Measurements from ENCODE around the gene MDFIC. TPM values are rescaled to one million over a fixed set of nuclear protein-coding genes. Genes with fewer than 3 reads are reported as not detected.
A peak's percentile ranks its signal among the peaks of the same experiment; 100 is the strongest.

Gene MDFIC
- total and polyA plus RNA-seq, 5 donors, result 9.2 to 23.8 (median 20.6) TPM

DNA sequence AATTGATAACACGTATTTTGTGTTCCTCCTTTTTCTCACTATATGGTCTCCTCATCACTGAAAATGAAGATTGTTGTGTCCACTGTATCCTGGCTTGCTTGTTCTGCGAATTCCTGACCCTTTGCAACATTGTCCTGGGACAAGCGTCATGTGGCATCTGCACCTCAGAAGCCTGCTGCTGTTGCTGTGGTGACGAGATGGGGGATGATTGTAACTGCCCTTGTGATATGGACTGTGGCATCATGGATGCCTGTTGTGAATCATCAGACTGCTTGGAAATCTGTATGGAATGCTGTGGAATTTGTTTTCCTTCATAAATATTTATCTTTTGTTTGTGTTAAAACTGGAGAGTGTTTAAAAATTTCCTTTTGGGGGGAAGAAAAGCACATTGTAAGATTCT lies 93.7 kb downstream of the MDFIC start:
- 93% methylated on average over 4 of the region's 4 CpGs for WGBS
- no peak for ATAC-seq
- H3K27ac ChIP-seq (ENCODE audit: low read length), result no peak overlapping the region
- no peak overlapping the region for H3K4me3 ChIP-seq (ENCODE audit: low read length)
- H3K4me1 ChIP-seq (ENCODE audit: control insufficient read depth, insufficient read depth, low read length), result no peaks in the 10 kb centered on the region
- H3K27me3 ChIP-seq (ENCODE audit: control insufficient read depth, insufficient read depth), result no peaks in the 10 kb centered on the region
- intact Hi-C loops (cut with DNase I), result no loop called here
- DNase-seq, result no peak
- H3K9me3 ChIP-seq (ENCODE audit: control insufficient read depth, low read length), result no peaks in the 10 kb centered on the region

DNA sequence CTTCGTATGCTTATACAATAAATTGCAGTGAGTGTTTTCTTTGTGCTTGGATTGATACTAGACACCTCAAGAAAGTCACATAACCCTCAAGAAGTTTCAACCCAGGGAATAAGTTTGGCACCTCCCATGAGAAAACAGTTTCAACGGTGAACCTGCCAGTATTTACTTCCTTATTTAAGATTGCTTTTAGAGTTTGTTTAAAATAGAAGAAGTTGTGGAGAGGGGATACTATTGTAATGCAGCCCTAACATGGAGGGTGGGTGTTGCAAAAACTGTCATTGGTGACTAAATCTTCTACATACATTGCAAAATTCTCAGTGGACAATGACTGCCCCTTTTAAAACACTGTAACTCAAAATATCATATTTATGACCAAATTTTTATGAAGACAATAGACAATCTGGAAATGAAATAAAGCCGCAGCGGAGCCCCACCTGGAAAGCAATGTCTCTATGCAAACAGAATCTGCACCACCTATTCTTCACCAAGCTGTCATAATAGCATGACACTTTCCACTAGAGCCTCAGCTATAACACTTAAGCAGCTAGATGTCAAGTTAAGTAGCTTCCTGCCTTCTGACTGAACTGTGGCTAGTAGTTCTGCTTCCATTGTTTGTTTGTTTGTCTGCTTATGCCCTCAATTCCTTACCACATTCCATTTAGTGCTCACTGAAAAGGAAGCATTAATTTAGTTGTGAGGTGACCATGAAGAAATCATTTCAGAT lies 98.2 kb downstream of the MDFIC start:
- 86% methylated on average over 4 of the region's 4 CpGs for WGBS
- ATAC-seq, result no peak

DNA sequence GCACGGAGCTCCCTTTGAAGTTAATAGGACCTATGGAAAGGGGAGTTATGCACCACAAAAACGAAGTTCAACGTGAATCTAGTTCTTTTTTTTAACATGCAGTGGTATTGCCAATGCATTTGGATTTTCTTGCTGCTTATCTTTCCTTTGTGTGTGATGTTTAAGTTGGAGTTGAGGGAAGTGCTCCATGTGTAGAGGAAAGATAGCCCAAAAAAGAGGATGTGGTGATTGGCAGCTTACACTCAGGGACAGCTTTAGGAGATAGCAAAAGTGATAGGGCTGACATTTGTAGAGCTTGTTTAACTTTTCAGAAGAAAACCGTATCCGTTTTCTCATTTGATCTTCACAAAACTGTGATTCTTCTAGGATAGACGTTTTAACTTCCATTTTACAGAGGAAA lies 101.3 kb downstream of the MDFIC start:
- intact Hi-C loops (cut with DNase I), result no loop called here

More for the DNA sequence above, 98.2 kb downstream of the MDFIC start:
- H3K4me1 ChIP-seq (ENCODE audit: control insufficient read depth, insufficient read depth, low read length), result no peaks in the 10 kb centered on the region
- no peaks in the 10 kb centered on the region for H3K27me3 ChIP-seq (ENCODE audit: control insufficient read depth, insufficient read depth)
- no peak overlapping the region for H3K27ac ChIP-seq (ENCODE audit: low read length)
- no peak overlapping the region for H3K4me3 ChIP-seq (ENCODE audit: low read length)
- H3K9me3 ChIP-seq (ENCODE audit: control insufficient read depth, low read length), result no peaks in the 10 kb centered on the region
- DNase-seq, result no peak
- intact Hi-C loops (cut with DNase I), result no loop called here

DNA sequence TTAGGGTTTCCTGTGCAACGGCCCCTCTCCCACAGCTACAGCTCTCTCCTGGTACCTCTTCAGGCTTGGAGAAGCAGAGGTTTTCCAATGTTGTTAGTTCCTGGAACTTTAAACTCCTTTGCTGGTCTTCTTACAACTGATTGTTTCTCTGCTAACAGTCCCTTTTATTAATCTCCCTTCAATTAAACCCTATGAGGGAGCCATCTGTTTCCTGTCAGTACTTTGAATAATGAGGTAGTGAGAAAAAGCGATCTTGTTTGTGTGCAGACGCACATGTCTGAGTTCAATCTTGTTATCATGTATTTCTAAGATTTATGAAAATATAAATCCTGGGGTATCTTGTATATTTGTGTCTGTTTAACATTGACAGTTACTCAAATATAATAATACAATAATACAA lies 102.4 kb downstream of the MDFIC start:
- Histone ChIP-seq H3K9me3 (ENCODE audit: control insufficient read depth, low read length) (no peaks in the 10 kb centered on the region), H3K27ac (ENCODE audit: low read length) (no peak overlapping the region), H3K4me1 (ENCODE audit: control insufficient read depth, insufficient read depth, low read length) (no peaks in the 10 kb centered on the region), H3K4me3 (ENCODE audit: low read length) (no peak overlapping the region), H3K27me3 (ENCODE audit: control insufficient read depth, insufficient read depth) (no peaks in the 10 kb centered on the region)
- ATAC-seq, result no peak
- intact Hi-C loops (cut with DNase I), result no loop called here
- DNase-seq, result no peak
- WGBS, result 35% methylated on average over 3 of the region's 3 CpGs

More for the DNA sequence above, 101.3 kb downstream of the MDFIC start:
- 36% methylated on average over 6 of the region's 6 CpGs for WGBS
- DNase-seq (no peak), ATAC-seq (peak in 1 of 2 donors; percentile 59)
- Histone ChIP-seq H3K4me3 (ENCODE audit: low read length) (no peak overlapping the region), H3K4me1 (ENCODE audit: control insufficient read depth, insufficient read depth, low read length) (no peaks in the 10 kb centered on the region), H3K27ac (ENCODE audit: low read length) (no peak overlapping the region), H3K9me3 (ENCODE audit: control insufficient read depth, low read length) (no peaks in the 10 kb centered on the region), H3K27me3 (ENCODE audit: control insufficient read depth, insufficient read depth) (no peaks in the 10 kb centered on the region)

DNA sequence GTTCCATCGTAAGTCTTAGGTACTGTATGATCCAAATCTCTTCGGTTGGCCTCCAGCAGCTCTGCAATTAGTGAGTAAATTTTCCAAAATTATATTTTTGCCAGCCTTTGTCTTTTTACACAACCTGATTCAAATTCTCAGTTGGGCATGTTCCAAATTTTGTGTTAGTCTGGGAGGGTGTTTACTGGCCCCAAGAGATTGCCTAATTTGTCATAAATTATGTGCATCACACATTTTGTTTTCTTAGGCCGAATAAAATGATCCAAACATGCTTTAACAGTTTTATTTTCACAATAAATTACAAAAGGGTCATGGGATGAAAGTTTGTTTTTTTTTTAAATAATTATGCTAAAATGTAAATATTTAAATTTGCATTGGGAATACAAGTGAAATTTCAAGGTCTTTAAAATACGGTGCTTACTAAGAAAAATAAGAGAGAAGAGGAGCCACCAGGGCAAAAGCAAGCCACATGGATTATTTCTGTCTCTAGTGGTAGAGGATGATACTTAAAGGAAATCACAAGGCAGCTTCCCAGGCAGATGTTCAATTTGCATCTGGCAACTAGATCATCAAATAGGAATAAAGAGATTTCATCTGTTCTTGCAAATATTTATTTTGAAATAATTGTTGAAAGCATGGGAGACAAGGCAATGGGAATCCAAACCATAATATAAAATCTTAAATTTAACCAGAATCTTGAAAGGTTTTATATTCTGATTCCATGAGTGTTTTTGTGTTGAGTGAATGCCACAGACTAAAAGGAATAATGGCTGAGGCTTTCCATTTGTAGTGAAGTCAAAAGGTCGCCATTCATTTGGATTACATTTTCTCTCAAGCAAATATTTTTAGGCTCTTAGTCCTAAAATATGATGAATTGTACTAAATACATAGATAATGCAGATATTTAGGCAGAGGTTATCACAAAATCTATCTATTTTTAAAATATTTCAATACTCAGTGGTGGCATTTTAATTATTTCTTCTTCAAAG lies 111.1 kb downstream of the MDFIC start:
- DNase-seq (no peak), ATAC-seq (no peak)
- H3K9me3 ChIP-seq (ENCODE audit: control insufficient read depth, low read length), result no peaks in the 10 kb centered on the region
- WGBS, result 82% methylated on average over 5 of the region's 5 CpGs
- H3K27me3 ChIP-seq (ENCODE audit: control insufficient read depth, insufficient read depth), result no peaks in the 10 kb centered on the region
- H3K27ac ChIP-seq (ENCODE audit: low read length), result no peak overlapping the region
- H3K4me3 ChIP-seq (ENCODE audit: low read length), result no peak overlapping the region
- no peaks in the 10 kb centered on the region for H3K4me1 ChIP-seq (ENCODE audit: control insufficient read depth, insufficient read depth, low read length)
- intact Hi-C loops (cut with DNase I), result no loop called here

DNA sequence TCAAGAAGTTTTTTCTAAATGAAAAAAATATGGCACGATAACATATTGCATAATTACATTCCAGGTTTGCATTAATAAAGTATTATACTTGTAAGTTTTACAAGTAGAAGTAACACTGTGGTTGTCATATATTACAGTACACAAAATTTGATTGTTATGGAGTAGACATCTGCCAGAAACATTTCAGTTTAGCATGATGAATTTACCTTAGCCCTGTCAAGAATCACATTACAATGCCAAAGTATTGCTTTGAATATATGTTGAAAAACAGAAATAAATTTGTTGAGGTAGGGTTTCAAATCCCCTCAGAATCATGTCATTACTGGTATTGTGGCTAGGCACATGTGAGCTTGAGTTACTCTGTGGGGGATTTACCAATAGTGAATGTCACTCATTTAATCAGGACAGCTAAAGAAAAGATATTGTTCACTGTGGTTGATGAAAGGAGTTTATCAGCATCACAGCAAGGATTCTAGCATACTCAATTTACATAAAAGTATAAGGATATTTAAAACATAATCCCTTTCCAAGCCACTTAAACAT lies 112.1 kb downstream of the MDFIC start:
- no peaks in the 10 kb centered on the region for H3K4me1 ChIP-seq (ENCODE audit: control insufficient read depth, insufficient read depth, low read length)
- H3K27ac ChIP-seq (ENCODE audit: low read length), result no peak overlapping the region
- DNase-seq (no peak), ATAC-seq (no peak)
- intact Hi-C loops (cut with DNase I), result no loop called here
- H3K9me3 ChIP-seq (ENCODE audit: control insufficient read depth, low read length), result no peaks in the 10 kb centered on the region
- no peaks in the 10 kb centered on the region for H3K27me3 ChIP-seq (ENCODE audit: control insufficient read depth, insufficient read depth)
- WGBS, result 88% methylated on average over 1 of the region's 1 CpG
- no peak overlapping the region for H3K4me3 ChIP-seq (ENCODE audit: low read length)

DNA sequence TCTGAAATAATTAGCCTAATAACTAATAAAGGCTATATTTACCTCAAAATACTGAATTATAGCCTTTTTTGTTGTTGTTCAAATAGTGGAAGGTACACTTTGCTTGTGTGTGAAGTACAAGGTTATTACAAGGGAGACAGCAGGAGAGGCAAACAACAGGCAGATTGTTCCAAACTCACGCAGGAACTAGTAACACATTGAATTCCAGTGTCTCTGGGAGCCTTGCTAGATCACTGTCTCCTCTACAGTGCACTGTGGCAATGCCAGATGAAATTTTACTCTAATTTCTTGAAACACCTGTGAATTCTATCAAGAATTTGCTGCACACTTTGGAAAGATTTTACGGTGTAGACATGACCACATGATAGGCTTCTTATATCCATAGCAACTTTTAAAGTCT lies 112.6 kb downstream of the MDFIC start:
- no peaks in the 10 kb centered on the region for H3K27me3 ChIP-seq (ENCODE audit: control insufficient read depth, insufficient read depth)
- no peak for ATAC-seq
- no peaks in the 10 kb centered on the region for H3K4me1 ChIP-seq (ENCODE audit: control insufficient read depth, insufficient read depth, low read length)
- intact Hi-C loops (cut with DNase I), result no loop called here
- H3K9me3 ChIP-seq (ENCODE audit: control insufficient read depth, low read length), result no peaks in the 10 kb centered on the region
- no peak for DNase-seq
- no peak overlapping the region for H3K27ac ChIP-seq (ENCODE audit: low read length)
- 84% methylated on average over 2 of the region's 2 CpGs for WGBS
- no peak overlapping the region for H3K4me3 ChIP-seq (ENCODE audit: low read length)

DNA sequence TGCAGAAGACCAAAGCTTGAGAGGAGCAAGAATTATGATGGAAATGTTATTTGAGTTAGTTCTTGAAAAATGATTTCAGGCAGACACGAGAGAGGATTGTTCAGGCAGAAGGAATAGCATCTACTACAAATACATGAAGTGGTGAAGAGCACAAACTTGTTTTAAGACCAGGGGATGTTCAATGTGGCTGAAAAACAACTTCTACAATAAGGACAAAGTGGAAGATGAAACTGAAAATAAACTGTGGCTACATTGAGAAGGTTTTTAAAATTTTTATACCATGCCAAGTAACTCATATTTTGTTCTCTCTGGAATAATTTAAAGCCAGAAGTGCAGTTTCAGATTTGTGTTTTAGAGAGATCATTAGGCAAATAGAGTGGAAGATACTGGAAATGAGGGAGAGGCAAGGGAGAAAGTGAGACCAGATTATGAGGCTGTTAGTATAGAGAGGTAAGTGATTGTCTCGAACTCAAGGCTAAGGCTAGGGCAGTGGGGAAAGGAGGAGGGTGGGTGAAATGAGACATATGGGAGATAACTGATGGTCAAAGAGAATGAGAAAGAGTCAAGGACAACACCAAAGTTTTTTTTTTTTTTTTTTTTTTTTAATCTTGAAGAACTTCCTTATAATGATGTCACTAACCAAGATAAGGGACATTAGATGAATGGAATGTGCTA lies 115.4 kb downstream of the MDFIC start:
- 86% methylated on average over 2 of the region's 2 CpGs for WGBS
- ATAC-seq, result no peak

DNA sequence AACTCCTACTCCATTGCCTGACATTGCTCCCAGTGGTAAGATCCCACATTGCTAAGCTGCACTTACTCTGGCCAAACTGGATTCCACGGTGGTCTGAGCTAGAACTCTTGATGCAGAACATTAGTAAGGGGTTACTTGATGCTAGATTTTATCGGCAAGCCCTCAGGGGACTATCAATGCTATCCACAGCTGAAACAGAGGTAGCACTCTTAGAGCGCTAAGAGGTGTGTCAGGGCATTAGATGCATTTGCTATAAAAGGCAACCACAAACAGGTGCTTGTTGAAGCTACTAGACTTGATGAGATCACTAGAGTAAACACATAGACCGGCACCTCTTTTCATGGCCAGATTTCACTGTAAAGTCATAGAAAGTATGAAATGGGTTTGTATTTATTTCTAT lies 116.3 kb downstream of the MDFIC start:
- ATAC-seq, result no peak
- no peak overlapping the region for H3K4me3 ChIP-seq (ENCODE audit: low read length)
- DNase-seq, result no peak
- no peaks in the 10 kb centered on the region for H3K27me3 ChIP-seq (ENCODE audit: control insufficient read depth, insufficient read depth)
- H3K27ac ChIP-seq (ENCODE audit: low read length), result no peak overlapping the region
- H3K9me3 ChIP-seq (ENCODE audit: control insufficient read depth, low read length), result no peaks in the 10 kb centered on the region
- 98% methylated on average over 4 of the region's 4 CpGs for WGBS
- intact Hi-C loops (cut with DNase I), result no loop called here
- H3K4me1 ChIP-seq (ENCODE audit: control insufficient read depth, insufficient read depth, low read length), result no peaks in the 10 kb centered on the region

More for the DNA sequence above, 115.4 kb downstream of the MDFIC start:
- intact Hi-C loops (cut with DNase I), result no loop called here
- no peak overlapping the region for H3K27ac ChIP-seq (ENCODE audit: low read length)
- no peak for DNase-seq
- H3K4me1 ChIP-seq (ENCODE audit: control insufficient read depth, insufficient read depth, low read length), result no peaks in the 10 kb centered on the region
- H3K4me3 ChIP-seq (ENCODE audit: low read length), result no peak overlapping the region
- H3K9me3 ChIP-seq (ENCODE audit: control insufficient read depth, low read length), result no peaks in the 10 kb centered on the region
- H3K27me3 ChIP-seq (ENCODE audit: control insufficient read depth, insufficient read depth), result no peaks in the 10 kb centered on the region

DNA sequence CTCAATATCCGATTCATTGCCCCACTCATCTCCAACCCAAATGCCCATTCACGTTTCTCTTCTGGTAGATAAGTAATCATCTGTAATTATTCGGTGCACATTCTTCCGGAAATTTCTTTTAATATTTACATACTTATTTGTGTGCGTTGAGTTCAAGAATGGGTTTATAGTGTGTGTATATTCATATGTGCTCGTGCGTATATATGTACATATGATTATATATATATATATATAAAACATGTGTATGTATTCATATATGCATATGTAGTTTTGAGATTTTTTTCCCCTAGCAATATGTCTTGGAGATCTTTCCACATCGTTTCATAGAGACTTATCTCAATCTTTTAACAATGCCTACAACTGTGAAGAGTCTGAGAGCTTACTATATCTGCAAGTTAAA lies 118.2 kb downstream of the MDFIC start:
- intact Hi-C loops (cut with DNase I), result no loop called here
- ATAC-seq, result no peak
- no peak for DNase-seq
- no peak overlapping the region for H3K4me3 ChIP-seq (ENCODE audit: low read length)
- 89% methylated on average over 8 of the region's 8 CpGs for WGBS
- no peak overlapping the region for H3K27ac ChIP-seq (ENCODE audit: low read length)
- H3K27me3 ChIP-seq (ENCODE audit: control insufficient read depth, insufficient read depth), result no peaks in the 10 kb centered on the region
- H3K4me1 ChIP-seq (ENCODE audit: control insufficient read depth, insufficient read depth, low read length), result no peaks in the 10 kb centered on the region
- H3K9me3 ChIP-seq (ENCODE audit: control insufficient read depth, low read length), result no peaks in the 10 kb centered on the region

DNA sequence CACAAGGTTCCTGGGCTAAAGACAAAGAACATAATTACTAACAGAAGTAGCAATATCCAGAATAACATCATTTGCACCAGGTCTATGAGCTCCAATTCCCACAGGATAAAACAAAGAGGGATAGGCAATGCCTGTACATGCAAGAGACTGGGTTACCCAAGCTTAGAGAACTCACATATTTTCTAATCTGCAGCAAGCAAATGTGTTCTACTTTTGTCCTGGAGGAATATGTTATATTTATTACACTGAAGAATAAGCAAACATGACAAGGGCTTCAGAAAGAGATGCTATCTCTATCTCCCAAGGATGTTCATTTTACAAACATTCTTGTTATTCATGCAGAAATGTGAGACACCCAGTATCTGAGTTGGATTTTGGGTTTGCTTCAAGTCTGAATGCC lies 118.6 kb downstream of the MDFIC start:
- no peaks in the 10 kb centered on the region for H3K4me1 ChIP-seq (ENCODE audit: control insufficient read depth, insufficient read depth, low read length)
- H3K9me3 ChIP-seq (ENCODE audit: control insufficient read depth, low read length), result no peaks in the 10 kb centered on the region
- DNase-seq, result no peak
- no peak overlapping the region for H3K4me3 ChIP-seq (ENCODE audit: low read length)
- ATAC-seq, result no peak
- H3K27ac ChIP-seq (ENCODE audit: low read length), result no peak overlapping the region
- no peaks in the 10 kb centered on the region for H3K27me3 ChIP-seq (ENCODE audit: control insufficient read depth, insufficient read depth)
- intact Hi-C loops (cut with DNase I), result no loop called here
